Inferior parietal cortex (tissue), 1 donor: Measurements from ENCODE around the gene ELOB.

ENCODE experiments used
- DNase-seq: peaks from one replicate; pipeline ENCODE4 v3.0.0-alpha.2; 2016; ENCODE audit errors: extremely low spot score

Gene ELOB

GRCh38 chr16:2768403-2769089, 8.5 kb downstream of the ELOB start:
- no peak for DNase-seq

- no peak for DNase-seq
Measured at GRCh38 chr16:2767891-2768290, 9.2 kb downstream of the ELOB start.

DNA sequence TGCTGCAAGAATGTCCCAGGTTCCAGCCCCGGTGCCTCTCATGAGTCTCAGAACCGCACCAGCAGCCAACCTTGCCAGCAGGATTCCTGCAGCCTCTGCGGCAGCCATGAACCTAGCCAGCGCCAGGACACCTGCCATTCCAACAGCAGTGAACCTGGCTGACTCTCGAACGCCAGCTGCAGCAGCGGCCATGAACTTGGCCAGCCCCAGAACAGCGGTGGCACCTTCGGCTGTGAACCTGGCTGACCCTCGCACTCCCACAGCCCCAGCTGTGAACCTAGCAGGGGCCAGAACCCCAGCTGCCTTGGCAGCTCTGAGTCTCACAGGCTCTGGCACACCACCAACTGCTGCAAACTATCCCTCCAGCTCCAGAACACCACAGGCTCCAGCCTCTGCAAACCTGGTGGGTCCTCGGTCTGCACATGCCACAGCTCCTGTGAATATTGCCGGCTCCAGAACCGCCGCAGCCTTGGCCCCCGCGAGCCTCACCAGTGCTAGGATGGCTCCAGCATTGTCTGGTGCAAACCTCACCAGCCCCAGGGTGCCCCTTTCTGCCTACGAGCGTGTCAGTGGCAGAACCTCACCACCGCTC, 9.8 kb downstream of the ELOB start:
- DNase-seq = no peak

DNA sequence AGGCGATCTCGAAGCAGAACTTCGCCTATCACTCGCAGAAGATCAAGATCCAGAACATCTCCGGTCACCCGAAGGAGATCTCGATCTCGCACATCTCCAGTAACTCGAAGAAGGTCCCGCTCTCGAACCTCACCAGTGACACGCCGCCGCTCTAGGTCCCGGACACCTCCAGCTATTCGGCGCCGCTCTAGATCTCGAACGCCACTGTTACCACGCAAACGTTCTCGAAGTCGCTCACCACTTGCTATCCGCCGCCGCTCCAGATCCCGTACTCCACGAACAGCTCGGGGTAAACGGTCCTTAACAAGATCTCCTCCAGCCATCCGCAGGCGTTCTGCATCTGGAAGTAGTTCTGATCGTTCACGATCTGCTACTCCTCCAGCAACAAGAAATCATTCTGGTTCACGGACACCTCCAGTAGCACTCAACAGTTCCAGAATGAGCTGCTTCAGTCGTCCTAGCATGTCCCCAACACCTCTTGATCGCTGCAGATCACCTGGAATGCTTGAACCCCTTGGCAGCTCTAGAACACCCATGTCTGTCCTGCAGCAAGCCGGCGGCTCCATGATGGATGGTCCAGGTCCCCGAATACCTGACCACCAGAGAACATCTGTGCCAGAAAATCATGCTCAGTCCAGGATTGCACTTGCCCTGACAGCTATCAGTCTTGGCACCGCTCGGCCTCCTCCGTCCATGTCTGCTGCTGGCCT, 10.5 kb downstream of the ELOB start:
- DNase-seq = no peak

- DNase-seq = no peak
Measured at GRCh38 chr16:2765462-2766404, 11.3 kb downstream of the ELOB start.

DNA sequence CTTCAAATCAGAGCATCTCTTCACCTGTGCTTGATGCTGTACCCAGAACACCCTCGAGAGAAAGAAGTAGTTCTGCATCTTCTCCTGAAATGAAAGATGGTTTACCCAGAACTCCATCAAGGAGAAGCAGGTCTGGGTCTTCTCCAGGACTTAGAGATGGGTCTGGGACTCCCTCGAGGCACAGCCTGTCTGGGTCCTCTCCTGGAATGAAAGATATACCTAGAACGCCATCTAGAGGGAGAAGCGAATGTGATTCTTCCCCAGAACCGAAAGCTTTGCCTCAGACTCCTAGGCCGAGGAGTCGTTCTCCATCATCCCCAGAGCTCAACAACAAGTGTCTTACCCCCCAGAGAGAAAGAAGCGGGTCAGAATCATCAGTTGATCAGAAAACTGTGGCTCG, 12.4 kb downstream of the ELOB start:
- DNase-seq = no peak

- no peak for DNase-seq
Measured at GRCh38 chr16:2763173-2763572, 13.9 kb downstream of the ELOB start.

DNA sequence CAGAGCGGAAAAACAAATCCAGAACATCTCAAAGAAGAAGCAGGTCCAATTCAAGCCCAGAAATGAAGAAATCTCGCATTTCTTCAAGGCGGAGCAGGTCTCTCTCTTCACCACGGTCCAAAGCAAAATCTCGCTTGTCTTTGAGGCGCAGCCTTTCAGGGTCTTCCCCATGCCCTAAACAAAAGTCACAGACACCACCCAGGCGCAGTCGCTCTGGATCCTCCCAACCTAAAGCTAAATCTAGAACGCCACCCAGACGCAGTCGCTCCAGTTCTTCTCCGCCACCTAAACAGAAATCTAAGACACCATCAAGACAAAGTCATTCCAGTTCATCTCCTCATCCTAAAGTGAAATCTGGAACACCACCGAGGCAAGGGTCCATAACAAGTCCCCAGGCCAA, 14.4 kb downstream of the ELOB start:
- DNase-seq = no peak

GRCh38 chr16:2761886-2762583, 15.0 kb downstream of the ELOB start:
- DNase-seq = no peak

DNA sequence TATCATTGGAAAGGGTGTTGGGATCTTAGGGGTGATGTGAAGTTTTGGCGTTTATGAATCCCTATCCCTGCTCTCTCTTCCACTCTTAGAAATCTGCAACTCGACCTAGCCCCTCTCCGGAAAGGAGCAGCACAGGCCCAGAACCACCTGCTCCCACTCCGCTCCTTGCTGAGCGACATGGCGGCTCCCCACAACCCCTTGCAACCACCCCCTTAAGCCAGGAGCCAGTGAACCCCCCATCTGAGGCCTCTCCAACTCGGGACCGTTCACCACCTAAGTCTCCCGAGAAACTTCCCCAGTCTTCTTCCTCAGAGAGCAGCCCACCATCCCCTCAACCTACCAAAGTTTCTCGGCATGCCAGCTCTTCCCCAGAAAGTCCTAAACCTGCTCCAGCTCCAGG, 15.6 kb downstream of the ELOB start:
- DNase-seq = no peak

- no peak for DNase-seq
Measured at GRCh38 chr16:2757344-2757743, 19.7 kb downstream of the ELOB start.

- no peak for DNase-seq
Measured at GRCh38 chr16:2756288-2757015, 20.6 kb downstream of the ELOB start.

- DNase-seq = no peak
Measured at GRCh38 chr16:2755158-2755557, 21.9 kb downstream of the ELOB start.

DNA sequence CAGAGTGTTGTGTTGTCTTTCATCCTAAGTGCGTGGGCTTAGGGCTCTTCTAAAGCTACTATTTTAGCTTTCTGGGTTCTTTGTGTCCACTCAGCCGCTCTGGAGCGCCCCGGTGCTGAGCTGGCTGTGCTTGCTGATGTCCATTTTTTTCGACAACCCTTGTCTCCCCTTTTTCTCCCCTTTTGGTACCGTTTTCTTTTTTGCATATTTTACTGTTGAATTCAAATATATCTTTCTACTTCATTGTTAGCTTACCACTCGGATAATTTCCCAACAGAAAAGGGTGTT, 23.4 kb downstream of the ELOB start:
- DNase-seq = no peak

DNA sequence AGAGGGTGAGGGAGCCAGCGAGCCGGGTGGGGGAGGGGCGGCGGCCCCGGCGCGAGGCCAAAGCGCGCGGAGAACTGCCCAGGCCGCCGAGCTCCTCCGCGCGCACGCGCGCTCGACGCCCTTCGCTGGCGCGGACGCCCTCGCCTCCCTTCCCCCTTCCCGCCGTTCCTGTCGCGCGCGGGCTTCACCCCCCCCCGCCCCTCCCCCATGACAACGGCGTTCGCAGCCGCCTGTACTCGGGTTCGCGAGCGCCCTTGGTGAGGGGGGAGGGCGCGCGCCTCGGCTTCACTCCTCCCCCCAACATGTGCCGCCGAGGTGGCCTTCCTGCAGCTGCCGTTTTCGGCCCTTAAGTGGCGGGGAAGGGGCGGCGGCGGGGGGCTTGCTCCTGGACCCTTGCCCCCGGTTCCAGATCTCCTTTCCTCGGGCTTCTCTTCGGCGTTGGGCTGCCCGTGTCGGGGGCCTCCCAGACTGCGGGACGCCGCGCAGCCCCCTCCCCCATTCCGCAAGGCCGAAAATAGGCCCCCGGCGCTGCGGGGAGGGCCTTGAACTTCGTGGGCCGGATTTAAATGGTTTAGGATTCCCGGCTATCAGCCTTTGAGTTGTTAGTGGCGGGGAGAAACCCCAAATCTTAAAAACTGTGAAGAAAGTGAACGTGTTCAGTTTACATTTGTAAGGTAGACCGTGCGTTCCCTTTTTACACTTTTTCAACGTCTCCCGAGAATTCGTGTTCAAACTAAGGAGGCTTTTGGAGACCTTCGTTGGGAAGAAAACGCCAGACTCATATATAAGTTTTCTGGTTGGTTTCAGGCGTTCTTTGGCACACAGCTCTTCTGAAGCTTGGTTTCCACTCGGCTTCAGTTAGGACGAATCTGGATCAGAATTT, 24.0 kb downstream of the ELOB start:
- peak; percentile 74 for DNase-seq

GRCh38 chr16:2752035-2752849, 24.8 kb downstream of the ELOB start, which contains the start of gene SRRM2:
Gene SRRM2, plus strand, starts transcription at chr16:2752638. Its CDS starts 3,727 bp downstream, at chr16:2756365.
- DNase-seq = peak; percentile 98

DNA sequence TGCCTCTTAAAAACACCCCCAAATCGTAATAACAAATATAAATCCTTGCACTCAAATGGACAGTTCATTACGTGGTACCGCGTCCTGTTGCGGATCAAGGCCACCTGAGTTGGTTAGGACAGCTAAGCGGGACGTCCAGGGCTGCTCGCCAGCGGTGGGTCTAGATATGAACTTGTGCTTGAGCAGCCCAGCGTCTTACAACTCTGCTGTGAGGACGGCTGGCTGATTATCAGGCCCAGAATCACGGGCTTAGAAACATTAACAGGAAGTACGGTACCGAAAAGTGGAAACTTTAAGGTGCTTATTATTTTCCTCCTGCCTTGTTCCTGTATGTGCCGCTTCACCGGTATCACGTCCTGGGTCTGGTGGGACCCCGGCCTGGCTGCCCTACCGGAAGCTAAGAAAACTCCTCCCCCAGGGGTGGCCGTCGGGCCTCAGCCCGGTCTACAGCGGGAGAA, 25.5 kb downstream of the ELOB start:
- DNase-seq = no peak

DNA sequence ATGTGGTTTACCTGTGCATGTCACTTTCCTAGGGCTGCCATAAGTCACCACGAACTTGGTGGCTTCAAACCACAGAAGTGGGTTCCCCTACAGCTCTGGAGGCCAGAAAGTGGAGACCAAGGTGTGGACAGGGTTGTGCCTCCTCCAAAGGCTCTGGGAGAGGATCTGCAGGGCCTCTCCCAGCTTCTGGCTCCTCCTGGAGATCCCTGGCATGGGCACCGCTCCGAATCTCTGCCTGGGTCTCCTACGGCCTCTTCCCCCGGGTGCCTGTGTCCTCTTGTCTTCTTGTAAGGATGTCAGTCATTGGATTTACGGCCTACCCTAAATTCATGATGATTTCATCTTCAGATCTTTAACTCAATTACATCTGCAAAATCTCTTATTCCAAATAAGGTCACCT, 27.1 kb downstream of the ELOB start:
- no peak for DNase-seq

DNA sequence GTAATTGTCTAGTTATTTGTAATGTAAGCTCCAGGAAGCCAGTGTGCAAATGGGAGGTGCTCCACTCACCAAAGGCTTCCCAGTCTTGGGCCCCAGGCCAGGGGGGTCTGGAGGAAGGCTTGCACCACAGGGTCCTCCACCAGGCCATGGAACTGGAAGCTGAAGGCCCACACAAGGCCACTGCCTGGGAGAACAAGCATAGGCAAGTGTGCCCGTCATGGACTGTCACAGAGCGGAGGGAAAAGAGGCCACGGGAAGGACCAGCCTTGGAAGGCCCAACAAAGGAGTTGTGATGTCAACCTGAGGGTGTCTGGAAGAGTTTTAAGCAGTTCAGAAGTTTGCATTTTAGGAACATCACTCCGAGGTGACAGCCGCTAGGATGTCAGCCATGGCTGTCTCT, 27.6 kb downstream of the ELOB start:
- DNase-seq = no peak
